GM19463 (cell line): Measurements from ENCODE around the gene PHF20.
"Not testable (repeated sequence)": the region's sequence is repeated elsewhere in the genome, so short reads cannot be mapped to it uniquely, and the experiment has no call there.

ENCODE experiments used
- ATAC-seq: cut with Tn5 transposase; IDR thresholded peaks from one replicate; pipeline ENCODE4 v1.9.1; 2021; ENCODE audit warnings: mild to moderate bottlenecking, moderate library complexity; ENCODE audit not compliant: unreplicated experiment

Gene PHF20

DNA sequence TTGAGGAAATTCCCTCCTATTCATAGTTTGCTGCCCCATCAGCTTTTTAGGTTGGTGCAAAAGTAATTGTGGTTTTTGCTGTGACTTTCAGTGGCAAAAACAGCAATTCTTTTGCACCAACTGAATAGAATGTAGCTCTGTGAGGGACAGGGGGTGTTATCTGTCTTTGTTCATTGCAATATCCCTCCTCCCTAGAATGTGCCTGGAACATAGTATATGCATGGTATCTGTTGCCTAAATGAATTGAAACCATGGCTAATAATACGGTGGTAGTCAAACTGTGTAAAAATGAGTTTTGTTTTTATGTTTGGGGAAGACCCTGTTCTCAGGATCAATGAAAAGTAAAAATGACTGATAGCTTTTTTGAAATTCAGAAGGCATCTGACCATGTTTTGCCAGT lies 137.4 kb downstream of the PHF20 start:
- ATAC-seq = no peak

DNA sequence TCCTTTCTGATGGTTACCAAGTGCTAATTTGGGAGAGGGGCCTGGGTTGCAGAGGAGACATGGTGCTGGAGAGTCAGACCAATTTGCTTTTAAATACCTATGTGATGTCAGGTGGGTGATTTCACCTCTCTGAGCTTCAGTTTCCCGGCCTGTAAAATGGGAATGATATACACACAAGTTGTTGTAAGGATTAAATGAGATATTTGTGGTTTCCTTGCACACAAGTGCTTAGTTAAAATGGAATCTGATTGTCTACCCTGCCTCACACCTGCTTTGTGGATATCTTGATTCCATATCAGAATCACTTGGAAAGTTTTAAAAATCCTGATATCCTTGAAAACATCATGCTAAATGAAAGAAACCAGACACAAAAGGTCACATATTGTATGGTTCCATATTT lies 138.0 kb downstream of the PHF20 start:
- ATAC-seq = no peak

DNA sequence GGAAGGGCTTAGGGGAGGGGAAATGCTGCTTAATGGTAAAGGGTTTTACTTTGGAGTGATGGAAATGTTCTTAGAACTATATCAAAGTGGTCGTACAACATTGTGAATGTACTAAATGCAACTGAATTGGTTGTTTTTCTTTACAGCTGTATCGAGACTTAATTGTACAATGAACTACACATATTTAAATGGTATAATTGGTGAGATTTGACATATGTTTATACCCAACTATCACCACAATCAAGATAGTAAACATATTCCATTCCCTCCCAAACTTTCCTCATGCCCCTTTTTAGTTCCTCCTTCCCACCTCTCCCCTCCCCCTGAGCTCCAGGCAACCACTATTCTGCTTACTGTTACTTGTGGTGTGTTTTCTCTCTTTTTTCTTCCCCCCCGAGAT lies 138.4 kb downstream of the PHF20 start:
- no peak for ATAC-seq

DNA sequence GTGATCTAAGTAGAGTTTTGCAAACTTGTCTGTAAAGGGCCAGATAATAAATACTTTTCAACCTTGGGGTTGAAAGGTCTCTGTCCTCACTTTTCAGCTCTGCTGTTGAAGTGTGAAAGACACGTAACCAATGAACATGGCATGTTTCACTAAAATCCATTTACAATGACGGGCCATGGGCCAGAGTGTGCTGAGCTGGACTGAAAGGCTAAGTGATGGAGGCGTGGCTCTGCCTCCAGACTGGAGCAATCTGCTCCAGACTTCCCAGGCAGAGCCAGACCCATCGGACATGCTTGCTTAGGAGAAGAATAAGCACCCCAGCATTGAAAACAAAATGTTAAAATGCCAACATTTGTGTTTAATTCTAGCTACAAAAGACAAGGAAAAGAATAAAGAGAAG lies 141.1 kb downstream of the PHF20 start:
- no peak for ATAC-seq

DNA sequence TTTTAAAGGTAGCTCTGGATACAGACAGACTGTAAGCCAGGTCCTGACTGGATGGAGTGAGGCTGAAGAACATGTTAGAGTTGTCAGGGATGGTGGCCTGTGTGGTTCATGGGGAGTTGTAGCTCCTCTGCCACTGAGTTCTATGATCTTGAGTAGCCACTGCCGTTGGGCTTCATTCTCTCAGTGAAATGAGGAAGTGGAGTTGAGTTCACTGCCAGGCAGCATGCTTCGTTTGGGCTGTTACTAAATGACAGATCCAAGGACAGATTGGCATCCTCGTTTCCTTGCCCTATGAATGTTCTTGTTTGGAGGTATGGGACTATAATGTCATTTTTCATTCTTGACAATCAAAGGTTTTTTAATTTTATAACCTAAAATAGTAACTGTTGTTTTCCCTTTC lies 145.3 kb downstream of the PHF20 start:
- no peak for ATAC-seq

DNA sequence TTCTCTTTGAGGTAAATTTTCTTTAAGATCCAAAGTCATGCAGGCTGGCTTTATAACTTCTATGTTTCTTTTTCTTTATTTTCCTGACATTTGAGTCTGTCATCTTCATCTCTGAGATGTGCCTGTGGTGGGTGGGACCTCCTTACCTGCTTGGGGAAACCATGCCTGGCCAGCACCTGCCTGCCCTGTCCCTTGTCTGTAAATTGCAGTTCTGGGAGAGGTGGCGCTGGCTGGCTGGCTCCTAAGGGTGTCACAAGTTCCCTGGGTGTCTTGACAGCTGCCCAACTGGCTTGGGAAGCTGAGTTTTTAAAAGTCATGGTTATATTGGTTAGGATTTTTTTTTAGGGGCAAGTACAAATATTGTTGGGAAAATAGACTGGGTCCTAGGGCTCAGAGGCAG lies 146.2 kb downstream of the PHF20 start:
- no peak for ATAC-seq

DNA sequence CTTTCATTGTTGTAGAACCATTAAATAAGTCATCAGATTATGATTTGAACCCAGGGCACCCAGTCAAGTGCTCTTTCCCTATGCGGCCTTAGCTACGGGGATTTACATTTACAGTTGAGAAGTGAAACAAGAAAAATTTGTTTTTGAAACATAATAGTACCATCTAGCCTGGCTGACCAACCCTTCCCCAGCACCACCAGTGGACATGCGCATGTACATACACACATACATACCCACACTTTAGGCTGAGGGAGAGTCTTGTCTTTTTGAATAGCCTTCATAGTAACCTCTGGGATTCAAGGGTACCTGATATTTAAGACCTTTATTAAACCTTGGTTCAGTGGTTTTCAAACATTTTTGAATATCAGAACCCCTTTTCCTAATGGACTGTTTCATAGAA lies 148.7 kb downstream of the PHF20 start:
- no peak for ATAC-seq

DNA sequence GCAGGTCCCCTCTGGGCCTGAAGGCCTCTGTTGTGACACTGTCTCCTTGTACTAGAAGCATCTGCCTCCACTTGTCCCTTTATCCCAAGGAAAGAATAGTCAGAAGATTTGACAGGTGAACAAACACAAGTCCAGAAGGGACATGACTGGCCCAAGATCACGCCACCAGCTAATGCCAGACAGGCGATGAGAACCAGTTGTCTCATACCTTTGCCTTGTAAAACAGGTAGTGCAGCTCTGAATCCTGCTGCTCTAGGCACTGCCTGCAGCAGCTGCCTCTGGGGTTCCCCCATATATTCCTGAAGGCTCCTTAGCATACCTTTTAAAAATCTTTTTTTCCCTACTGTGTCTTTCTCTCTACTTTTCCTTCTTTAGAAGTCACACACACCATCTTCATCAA lies 157.5 kb downstream of the PHF20 start:
- no peak for ATAC-seq

DNA sequence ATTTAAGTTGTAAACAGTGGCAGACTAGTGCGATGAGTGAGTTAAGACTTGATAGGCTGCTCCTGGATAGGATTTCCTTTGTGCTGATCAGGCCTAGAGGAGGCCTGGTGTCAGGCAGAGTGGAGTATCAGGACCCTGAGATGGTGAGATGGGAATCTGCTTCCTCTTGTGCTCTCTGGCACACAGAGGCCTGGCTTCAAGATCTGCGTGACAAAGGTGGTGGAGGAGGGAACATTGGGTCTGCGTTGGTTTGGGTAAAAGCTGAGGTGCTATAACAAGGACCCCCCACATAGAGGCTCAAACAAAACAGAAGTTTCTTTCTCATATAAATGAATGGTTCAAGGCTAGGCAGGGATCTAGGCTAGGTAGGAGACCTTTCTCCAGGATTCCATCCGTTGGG lies 162.2 kb downstream of the PHF20 start:
- no peak for ATAC-seq

DNA sequence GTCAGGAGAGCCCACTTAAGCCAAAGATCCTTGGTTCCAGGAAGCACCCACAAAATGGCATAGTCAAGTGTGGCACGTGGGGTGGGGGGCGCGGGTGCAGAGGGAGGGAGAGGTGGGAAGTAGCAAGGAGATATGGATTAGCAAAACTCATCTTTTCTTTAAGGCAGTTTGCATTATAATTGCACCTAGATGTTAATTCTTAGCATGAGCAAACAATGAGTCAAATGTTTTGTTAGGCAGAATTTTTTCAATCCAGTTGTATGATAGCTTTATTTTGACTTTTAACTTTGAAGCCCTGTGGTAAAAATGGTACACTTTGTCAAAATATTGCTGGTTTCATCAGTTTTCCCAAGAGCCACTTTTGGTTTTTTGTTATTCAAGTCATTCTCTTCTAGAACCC lies 167.4 kb downstream of the PHF20 start:
- no peak for ATAC-seq

DNA sequence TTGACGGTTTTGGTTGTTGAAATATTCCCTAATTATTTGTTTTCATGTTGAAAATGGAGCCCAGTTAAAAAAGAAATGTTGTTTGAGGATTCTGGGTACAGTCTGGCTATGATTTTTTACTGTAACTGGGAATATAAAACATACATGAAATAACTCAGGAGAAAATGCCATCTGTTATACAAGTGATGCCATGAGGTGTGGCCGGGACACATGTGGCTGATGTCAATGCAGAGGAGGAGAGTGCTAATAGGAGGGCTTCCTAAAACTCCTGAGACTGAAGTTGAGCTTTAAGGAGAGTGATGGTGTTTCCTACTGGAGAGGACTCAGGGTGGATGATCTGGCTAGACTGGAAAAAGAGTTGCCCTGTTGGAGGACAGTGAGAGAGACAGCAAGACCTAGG lies 169.8 kb downstream of the PHF20 start:
- ATAC-seq = no peak

DNA sequence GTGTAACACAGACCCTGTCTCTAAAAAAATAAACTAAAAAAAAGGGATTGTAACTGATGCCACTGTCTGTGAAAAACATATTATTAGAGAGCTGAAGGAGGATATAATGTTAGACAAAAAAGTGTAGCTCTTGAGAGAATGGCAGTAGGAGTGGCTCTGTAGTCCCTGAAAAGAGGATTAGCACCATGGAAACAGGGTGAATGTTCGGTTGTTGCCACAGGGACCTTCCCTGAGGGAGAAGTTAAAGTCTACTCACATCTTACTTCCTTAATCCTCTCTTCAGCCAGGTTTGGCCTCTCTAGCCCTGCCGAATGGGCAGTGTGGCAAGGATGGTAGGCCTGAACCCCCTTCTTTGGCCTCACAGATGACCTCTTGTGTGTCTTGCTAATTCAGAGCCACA lies 170.4 kb downstream of the PHF20 start:
- no peak for ATAC-seq

DNA sequence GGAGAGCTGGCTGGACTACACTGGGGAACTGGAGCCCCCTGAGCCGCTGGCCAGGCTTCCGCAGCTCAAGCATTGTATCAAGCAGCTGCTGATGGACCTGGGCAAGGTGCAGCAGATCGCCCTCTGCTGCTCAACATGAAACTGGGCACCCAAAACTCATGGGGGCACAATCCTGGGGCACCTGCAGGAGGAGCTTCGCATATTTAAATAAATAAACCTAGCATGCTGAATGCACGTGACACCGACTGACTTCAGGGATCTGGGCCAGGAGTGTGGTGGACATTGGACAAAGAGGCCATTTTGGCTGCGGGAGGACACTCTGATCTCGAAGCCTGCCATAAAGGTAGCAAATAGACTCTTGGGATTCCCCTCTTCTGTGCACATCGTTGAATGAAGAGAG lies 175.7 kb downstream of the PHF20 start:
- ATAC-seq = no peak

DNA sequence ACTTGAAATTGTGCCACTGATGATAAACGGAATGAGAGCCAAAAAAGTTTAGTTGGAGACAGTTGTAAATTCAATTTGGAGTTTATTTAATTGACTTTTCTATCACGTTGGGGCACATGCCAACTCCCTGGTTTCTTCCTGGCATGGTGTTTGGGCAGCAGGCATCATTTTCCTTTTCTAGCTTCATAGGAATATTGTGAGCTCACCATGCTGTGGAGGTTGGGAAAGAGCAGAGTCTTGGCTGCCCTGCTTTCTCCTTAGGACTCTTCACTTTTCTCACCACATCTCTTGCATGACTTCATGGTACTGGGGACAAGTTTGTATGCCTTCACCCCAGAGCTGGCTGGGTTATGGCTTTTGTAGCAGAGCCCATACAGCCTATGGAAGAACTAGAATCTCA lies 176.1 kb downstream of the PHF20 start:
- ATAC-seq = no peak

DNA sequence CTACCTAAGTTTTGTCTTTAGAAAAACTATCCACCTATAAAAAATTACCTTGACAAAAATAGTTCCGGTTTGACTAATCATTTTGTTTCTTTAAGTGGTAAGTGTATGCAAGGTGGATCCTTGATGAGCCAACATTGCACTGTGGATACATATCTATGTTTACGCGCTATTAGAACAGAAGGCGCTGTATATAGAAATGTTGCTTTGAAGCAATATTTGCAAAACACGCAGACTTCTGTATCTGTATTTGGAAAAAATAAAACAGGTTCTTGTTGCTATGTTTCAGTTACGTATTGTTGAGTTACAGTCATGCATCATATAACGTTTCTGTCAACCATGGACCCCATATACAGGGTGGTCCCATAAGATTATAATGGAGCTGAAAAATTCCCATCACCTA lies 178.3 kb downstream of the PHF20 start:
- no peak for ATAC-seq

DNA sequence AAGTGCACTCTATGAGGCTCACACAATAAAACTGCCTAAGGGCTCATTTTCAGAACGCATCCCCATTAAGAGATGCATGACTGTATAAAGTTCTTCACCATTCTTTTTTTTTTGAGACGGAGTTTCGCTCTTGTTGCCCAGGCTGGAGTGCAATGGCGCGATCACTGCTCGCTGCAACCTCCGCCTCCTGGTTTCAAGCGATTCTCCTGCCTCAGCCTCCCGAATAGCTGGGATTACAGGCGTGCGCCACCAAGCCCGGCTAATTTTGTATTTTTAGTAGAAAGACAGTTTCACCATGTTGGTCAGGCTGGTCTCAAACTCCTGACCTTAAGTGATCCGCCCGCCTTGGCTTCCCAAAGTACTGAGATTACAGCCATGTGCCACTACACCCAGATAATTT lies 180.3 kb downstream of the PHF20 start:
- ATAC-seq = not testable (repeated sequence)

DNA sequence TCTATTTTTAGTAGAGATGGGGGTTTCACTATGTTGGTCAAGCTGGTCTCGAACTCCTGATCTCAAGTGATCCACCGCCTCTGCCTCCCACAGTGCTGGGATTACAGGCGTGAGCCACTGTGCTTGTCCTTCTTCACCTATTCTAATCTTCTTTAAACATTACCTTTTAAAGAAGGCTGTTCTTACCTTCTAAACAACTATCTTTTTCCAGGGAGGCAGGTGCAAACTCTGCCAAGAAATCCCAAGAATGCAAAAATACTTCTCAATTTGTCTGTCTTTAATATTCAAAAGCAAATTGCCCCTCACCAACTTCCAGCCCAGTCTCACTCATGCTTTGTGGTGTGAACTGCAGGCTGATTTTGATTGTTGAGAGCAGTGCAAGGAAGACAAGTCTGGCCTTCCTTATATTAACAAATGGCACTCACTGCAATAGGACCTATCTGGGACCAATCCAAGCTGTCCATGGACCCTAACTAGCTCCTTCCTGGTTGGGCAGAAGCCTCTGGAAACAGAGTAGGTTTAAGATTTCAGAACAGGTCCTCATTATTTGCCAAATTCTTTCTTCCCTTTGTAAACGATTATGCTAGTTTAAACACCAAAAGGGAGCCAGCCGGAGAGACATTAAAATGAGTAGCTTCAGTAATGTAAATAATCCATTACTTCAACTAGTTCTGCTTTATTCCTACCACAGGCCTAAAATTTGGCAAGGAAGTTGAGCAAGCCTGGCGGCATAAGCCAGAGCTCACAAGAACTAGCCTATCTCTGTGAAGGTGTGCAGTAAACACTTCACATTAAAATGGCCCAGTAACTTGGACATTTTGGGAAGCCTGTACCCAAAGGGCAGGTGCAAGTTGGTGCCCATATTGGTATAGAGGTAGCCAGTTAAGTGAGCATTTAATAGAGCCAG lies 180.9 kb downstream of the PHF20 start:
- ATAC-seq = no peak

DNA sequence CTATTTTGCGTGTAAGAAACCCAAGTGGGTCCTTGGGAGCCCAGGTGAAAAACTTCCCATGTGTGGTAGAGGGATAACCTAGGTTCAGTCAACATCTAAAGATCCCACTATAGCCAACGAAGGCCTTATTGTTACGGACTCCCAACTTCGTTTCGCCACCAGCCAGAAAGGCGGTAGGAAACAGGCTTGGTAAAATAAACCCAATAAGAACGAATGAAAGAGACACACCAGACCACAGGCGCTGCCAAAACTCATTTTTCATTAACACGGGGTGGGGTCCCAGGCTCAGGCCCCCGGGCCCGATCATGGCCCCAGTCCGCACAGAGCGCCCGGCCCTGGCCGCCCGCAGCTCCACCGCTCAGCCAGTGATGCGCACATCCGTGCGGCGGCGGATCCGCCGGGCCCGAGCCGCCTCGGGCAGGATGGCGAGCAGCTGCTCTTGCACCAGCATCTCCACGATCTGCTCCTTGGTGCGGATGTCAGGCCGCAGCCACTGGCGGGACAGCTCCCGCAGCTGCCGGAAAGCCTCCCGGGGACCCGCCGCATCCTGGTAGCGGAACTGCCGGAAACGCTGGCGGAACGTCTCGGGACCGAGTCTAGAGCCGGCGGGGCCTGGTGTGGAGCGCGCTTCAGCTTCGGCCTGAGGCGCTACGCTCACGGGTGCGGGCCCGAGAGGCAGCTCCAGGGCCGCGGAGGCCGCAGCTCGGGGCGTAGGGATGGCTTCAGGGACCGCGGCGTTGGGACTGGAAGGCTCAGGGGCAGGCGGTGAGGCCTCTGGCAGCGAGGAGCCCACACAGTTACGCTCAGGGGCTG lies 181.8 kb downstream of the PHF20 start:
- peak; percentile 12 for ATAC-seq

DNA sequence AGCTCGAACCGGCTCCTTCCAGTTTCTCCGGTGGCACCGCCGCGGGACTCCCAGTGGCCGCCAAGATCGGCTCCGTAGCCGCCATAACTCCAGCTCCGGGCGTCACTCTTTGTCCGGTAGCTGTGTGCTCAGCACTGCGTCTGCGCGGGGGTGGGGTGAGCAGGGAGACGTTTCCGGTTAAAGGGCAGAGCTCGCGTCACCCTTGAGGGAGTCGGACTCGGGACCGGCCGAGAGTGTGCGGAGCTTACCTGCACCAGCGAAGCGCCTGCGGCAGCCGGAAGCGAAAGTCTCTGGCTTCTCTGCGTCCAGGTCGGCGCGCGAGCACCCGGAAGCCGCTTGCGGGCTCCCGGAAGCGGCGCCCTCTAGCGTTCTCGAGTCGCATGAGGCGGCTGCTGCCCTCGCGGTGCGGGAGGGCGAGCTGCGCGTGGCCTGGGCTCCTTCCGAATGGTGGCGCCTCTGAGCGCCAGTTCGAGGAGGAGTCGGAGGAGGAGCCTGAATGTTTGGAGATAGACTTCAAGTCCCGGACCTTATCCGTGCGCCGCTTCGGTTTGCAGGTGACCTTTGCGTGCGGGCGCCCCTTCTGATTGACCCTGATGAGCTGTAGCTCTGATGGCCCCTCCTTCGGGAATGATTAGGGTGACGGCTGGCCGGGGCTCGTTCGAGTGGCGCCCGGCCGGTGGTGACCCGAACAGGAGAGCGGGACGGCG lies 182.5 kb downstream of the PHF20 start, which contains the start of gene SCAND1:
SCAND1 (minus strand) TSS at position 303 of the 707 bp plus-strand sequence; CDS start at position 85, 218 bp downstream.
- peak; percentile 88 for ATAC-seq

DNA sequence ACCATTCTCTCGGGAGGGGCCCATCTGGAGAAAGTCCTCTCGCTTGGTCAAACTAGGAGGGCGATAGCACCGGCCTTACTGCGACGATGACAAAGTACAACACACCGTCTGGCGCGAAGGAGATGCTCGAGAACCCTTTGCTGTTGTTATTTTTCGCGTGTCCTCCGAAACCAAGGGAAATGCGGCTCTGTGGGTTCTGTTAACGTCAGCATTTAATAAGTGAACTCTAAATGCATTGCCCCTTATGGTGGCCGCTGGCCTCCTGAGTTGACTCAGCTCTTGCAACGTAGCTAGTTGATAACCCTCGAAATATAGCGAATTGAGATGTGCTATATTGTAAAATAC lies 183.1 kb downstream of the PHF20 start:
- ATAC-seq = no peak

DNA sequence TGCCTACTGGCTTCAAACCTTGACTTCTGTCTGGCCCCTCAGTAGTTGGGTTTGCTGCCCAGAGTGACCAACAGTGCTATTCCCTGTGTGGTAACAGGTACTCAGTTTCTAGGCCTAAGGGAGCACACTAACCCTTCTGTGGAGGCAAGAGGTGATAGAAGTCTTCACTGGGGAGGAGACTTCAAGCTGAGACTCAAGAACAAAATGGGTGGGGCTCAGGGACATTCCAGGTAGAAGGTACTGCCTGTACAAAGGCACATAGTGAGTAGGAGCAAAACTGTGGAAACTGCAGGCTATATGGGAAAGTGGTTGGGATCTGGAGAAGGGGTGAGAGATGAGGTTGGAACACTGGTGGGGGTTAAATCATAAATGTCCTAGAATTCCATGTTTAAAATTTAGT lies 184.8 kb downstream of the PHF20 start:
- no peak for ATAC-seq
